ENCODE results near the gene CDKAL1.

CDKAL1 gene

DNA sequence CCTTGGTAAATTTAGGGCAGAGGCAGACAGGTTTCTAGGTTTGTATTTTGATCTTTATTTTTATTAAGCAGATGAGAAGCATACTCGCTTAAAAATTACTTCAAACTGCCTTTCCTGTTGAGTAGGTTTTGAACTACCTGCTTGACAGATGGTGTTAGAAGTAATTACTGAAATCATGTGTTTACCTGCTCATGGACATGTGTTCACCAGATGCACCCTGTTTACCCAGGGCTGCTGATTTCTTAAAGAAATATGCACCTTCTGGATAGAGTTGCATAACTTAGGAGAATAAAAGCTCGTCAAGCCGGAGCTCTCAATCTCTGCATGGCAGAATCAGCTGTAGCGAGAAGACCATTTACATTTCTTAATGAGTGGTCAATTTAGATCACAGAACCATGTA, 165.1 kb downstream of the CDKAL1 start:
- in situ Hi-C loops (cut with MboI; ENCODE audit: low pct_unique_long_range_greater_than_20kb, low sequenced_read_pairs, unreplicated experiment): no loop called here
- no peak for DNase-seq (ENCODE audit: low spot score)
- no peak for TF ChIP-seq CTCF (IDR thresholded peaks at IDR 0.05; ENCODE audit: extremely low read depth, insufficient read depth, missing control alignments)

GRCh38 chr6:20700375-20700774, 166.1 kb downstream of the CDKAL1 start:
- no peak for TF ChIP-seq CTCF (IDR thresholded peaks at IDR 0.05; ENCODE audit: extremely low read depth, insufficient read depth, missing control alignments)
- DNase-seq (ENCODE audit: low spot score): no peak

DNA sequence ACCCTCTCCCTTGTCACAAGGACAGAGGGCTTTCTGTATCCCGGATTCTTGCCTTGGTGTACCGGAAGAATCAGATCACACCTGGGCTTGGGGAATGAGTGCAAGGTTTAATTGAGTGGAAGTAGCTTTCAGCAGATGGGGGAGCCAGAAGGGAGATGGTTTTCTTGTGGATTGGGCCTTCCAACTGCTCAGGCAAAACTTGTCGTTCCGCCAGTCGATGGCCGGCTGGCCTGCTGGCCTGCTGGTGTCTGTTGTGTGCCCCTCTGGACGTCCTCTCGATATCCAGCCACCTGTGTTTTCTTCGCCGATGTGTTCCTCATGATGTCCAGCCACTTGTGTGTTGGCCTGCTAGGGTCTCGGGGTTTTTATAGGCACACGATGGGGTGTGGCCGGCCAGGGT, 168.1 kb downstream of the CDKAL1 start:
- TF ChIP-seq CTCF (IDR thresholded peaks at IDR 0.05; ENCODE audit: extremely low read depth, insufficient read depth, missing control alignments): no peak
- no peak for DNase-seq (ENCODE audit: low spot score)
- in situ Hi-C loops (cut with MboI; ENCODE audit: low pct_unique_long_range_greater_than_20kb, low sequenced_read_pairs, unreplicated experiment): loop anchor here (25.0 kb wide), 1 partner anchor 885 kb away; the partner anchor contains the start of gene SOX4

More at GRCh38 chr6:20700375-20700774, 166.1 kb downstream of the CDKAL1 start:
- in situ Hi-C loops (cut with MboI; ENCODE audit: low pct_unique_long_range_greater_than_20kb, low sequenced_read_pairs, unreplicated experiment): loop anchor here (25.0 kb wide), 1 partner anchor 887 kb away; the partner anchor contains the start of gene SOX4

- in situ Hi-C loops (cut with MboI; ENCODE audit: low pct_unique_long_range_greater_than_20kb, low sequenced_read_pairs, unreplicated experiment): loop anchor here (25.0 kb wide), 1 partner anchor 884 kb away; the partner anchor contains the start of gene SOX4
- DNase-seq (ENCODE audit: low spot score): no peak
- TF ChIP-seq CTCF (IDR thresholded peaks at IDR 0.05; ENCODE audit: extremely low read depth, insufficient read depth, missing control alignments): no peak
Observed at GRCh38 chr6:20703049-20703448, 168.8 kb downstream of the CDKAL1 start.

GRCh38 chr6:20704325-20705025, 170.2 kb downstream of the CDKAL1 start:
- no peak for TF ChIP-seq CTCF (IDR thresholded peaks at IDR 0.05; ENCODE audit: extremely low read depth, insufficient read depth, missing control alignments)
- no peak for DNase-seq (ENCODE audit: low spot score)
- in situ Hi-C loops (cut with MboI; ENCODE audit: low pct_unique_long_range_greater_than_20kb, low sequenced_read_pairs, unreplicated experiment): loop anchor here (25.0 kb wide), 1 partner anchor 883 kb away; the partner anchor contains the start of gene SOX4

GRCh38 chr6:20705741-20706140, 171.5 kb downstream of the CDKAL1 start:
- TF ChIP-seq CTCF (IDR thresholded peaks at IDR 0.05; ENCODE audit: extremely low read depth, insufficient read depth, missing control alignments): no peak
- in situ Hi-C loops (cut with MboI; ENCODE audit: low pct_unique_long_range_greater_than_20kb, low sequenced_read_pairs, unreplicated experiment): loop anchor here (25.0 kb wide), 1 partner anchor 882 kb away; the partner anchor contains the start of gene SOX4
- DNase-seq (ENCODE audit: low spot score): no peak
